Mesenteric fat pad (tissue), 1 donor: ENCODE measurements around the gene ZDHHC14. TPM values are rescaled to one million over a fixed set of nuclear protein-coding genes. Genes with fewer than 3 reads are reported as not detected.

Experiments used
- DNase-seq: peaks from one replicate; pipeline ENCODE4 v3.0.0-alpha.2; 2020; ENCODE audit warnings: low spot score
- total RNA-seq: library from RNA; stranded (reverse); fragmentation: NEBNext Ultra II Directional; extraction: Animal tissue kit (Norgen Biotek cat#: 25700); gene quantifications from one replicate; pipeline ENCODE4 v1.2.1, GENCODE V29; 2021
- donor health status: DM: yes; HTN: yes; CAD: no.

ZDHHC14 gene
- total RNA-seq, 1 donor from 2014 or later: 8.5 TPM

- DNase-seq: peak; percentile 69
Observed at GRCh38 chr6:157548635-157549467, 167.9 kb downstream of the ZDHHC14 start.

- peak; percentile 64 for DNase-seq
Observed at GRCh38 chr6:157549468-157549745, 168.4 kb downstream of the ZDHHC14 start.

- peak; percentile 33 for DNase-seq
Observed at GRCh38 chr6:157550114-157550989, 169.4 kb downstream of the ZDHHC14 start.

- DNase-seq: peak; percentile 49
Observed at GRCh38 chr6:157551041-157551832, 170.2 kb downstream of the ZDHHC14 start.

GRCh38 chr6:157552081-157552747 is 171.2 kb downstream of the ZDHHC14 start:
- DNase-seq: peak; percentile 69

GRCh38 chr6:157552820-157553485 is 172.0 kb downstream of the ZDHHC14 start:
- DNase-seq: peak; percentile 51

- peak; percentile 22 for DNase-seq
Observed at GRCh38 chr6:157554747-157555146, 173.8 kb downstream of the ZDHHC14 start.

- DNase-seq: peak; percentile 51
Observed at GRCh38 chr6:157555455-157556143, 174.6 kb downstream of the ZDHHC14 start.

- peak; percentile 60 for DNase-seq
Observed at GRCh38 chr6:157556144-157556645, 175.2 kb downstream of the ZDHHC14 start.

GRCh38 chr6:157556671-157557430 is 175.9 kb downstream of the ZDHHC14 start:
- peak; percentile 76 for DNase-seq

- DNase-seq: peak; percentile 49
Observed at GRCh38 chr6:157557559-157557958, 176.6 kb downstream of the ZDHHC14 start.

- peak; percentile 24 for DNase-seq
Observed at GRCh38 chr6:157558049-157558448, 177.1 kb downstream of the ZDHHC14 start.

- peak; percentile 30 for DNase-seq
Observed at GRCh38 chr6:157558487-157559200, 177.7 kb downstream of the ZDHHC14 start.

- peak; percentile 81 for DNase-seq
Observed at GRCh38 chr6:157559201-157559756, 178.3 kb downstream of the ZDHHC14 start.

GRCh38 chr6:157560063-157560462 is 179.1 kb downstream of the ZDHHC14 start:
- DNase-seq: peak; percentile 62

- peak; percentile 30 for DNase-seq
Observed at GRCh38 chr6:157560691-157561413, 179.9 kb downstream of the ZDHHC14 start.

- DNase-seq: peak; percentile 53
Observed at GRCh38 chr6:157561414-157561790, 180.4 kb downstream of the ZDHHC14 start.
